ENCODE data around the gene ATG16L2. TPM values are rescaled to one million over a fixed set of nuclear protein-coding genes. Genes with fewer than 3 reads are reported as not detected.

The ATG16L2 gene
- total RNA-seq, 1 donor from 2014 or later = 104 TPM

- Histone ChIP-seq H3K36me3 (no peaks in the 10 kb centered on the region), H3K9me3 (no peaks in the 10 kb centered on the region), H3K27ac (no peak overlapping the region), H3K4me1 (peaks cover 50% of the 10 kb centered on the region), H3K27me3 (ENCODE audit: low read depth) (peaks cover 5% of the 10 kb centered on the region), H3K4me3 (peak overlapping the region; percentile 62)
- DNase-seq (peak; percentile 56), ATAC-seq (peak in 1 of 2 donors; percentile 9)
- no peak for TF ChIP-seq CTCF (IDR thresholded peaks at IDR 0.05)
- intact Hi-C loops (cut with DNase I) = no loop called here
Observed at GRCh38 chr11:72782081-72782920, 31.9 kb upstream of the ATG16L2 start.

GRCh38 chr11:72783144-72783905 lies 30.9 kb upstream of the ATG16L2 start:
- Histone ChIP-seq H3K4me1 (peaks cover 52% of the 10 kb centered on the region), H3K9me3 (no peaks in the 10 kb centered on the region), H3K4me3 (no peak overlapping the region), H3K27me3 (ENCODE audit: low read depth) (peaks cover 5% of the 10 kb centered on the region), H3K36me3 (no peaks in the 10 kb centered on the region), H3K27ac (no peak overlapping the region)
- TF ChIP-seq CTCF (IDR thresholded peaks at IDR 0.05) = no peak
- intact Hi-C loops (cut with DNase I) = no loop called here
- DNase-seq = no peak
- no peak for ATAC-seq

DNA sequence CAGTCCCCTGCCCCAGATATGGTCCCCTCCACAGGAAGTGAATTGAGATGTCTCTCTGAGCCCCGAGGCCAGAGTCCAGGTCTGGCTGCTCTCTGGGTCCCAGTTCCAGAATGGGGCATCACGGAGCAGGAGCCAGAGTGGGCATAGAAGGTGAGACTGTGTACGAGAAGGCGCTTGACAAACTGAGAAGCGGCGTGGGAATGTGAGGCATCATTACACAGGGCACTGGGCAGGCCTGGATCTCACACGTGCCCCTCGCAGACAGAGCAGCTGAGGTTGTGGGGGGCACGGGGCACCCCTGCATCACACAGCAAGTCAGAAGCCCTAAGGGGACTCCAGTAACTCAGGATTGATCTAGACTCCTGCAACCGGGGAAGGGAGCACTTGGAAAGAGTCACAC lies 29.5 kb upstream of the ATG16L2 start:
- DNase-seq (no peak), ATAC-seq (no peak)
- no peak overlapping the region for H3K4me3 ChIP-seq
- peaks cover 5% of the 10 kb centered on the region for H3K27me3 ChIP-seq (ENCODE audit: low read depth)
- H3K27ac ChIP-seq = no peak overlapping the region
- TF ChIP-seq CTCF (IDR thresholded peaks at IDR 0.05) = no peak
- no peaks in the 10 kb centered on the region for H3K36me3 ChIP-seq
- intact Hi-C loops (cut with DNase I) = no loop called here
- no peaks in the 10 kb centered on the region for H3K9me3 ChIP-seq
- H3K4me1 ChIP-seq = peaks cover 59% of the 10 kb centered on the region

DNA sequence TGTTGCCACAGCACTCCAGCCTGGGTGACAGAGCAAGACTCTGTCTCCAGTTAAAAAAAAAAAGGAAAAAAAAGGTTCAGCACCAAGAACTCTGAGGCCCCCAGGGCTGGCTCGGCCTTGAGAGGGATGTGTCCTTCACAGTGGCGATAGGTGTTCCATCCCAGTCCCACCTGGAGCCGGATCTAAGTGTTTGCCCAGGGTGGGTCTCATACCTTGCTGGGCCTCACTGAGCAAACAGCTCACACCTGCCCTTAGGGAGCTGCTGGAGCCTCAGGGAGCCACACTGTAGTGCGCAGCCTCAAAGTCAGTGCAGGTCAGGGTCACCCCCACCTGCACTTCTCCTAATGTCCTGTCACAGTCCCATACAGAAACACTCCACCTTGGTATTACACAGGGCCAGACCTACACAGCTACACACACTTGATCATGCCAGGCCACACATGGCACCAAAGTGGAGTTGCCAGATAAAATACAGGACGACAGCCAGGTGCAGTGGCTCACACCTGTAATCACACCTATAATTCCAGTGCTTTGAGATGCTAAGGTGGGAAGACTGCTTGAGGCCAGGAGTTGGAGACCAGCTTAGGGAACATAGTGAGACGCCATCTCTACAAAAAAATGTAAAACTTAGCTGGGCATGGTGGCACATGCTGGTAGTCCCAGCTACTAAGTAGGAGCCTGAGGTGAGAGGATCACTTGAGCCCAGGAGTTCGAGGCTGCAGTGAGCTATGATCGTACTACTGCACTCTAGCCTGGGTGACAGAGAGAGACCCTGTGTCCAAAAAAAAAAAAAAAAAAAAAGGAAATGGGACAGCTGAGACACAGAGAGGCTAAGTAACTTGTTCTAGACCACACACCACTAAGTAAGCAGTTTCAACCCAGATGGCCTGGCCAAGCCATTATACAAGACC lies 27.7 kb upstream of the ATG16L2 start:
- H3K27me3 ChIP-seq (ENCODE audit: low read depth) = no peaks in the 10 kb centered on the region
- ATAC-seq (peak; percentile 67 to 87), DNase-seq (peak; percentile 86)
- peak overlapping the region; percentile 70 for H3K27ac ChIP-seq
- no peaks in the 10 kb centered on the region for H3K36me3 ChIP-seq
- no peak for TF ChIP-seq CTCF (IDR thresholded peaks at IDR 0.05)
- no peaks in the 10 kb centered on the region for H3K9me3 ChIP-seq
- no peak overlapping the region for H3K4me3 ChIP-seq
- intact Hi-C loops (cut with DNase I) = no loop called here
- peaks cover 58% of the 10 kb centered on the region for H3K4me1 ChIP-seq
